ENCODE results near the gene FABP6.

DNA sequence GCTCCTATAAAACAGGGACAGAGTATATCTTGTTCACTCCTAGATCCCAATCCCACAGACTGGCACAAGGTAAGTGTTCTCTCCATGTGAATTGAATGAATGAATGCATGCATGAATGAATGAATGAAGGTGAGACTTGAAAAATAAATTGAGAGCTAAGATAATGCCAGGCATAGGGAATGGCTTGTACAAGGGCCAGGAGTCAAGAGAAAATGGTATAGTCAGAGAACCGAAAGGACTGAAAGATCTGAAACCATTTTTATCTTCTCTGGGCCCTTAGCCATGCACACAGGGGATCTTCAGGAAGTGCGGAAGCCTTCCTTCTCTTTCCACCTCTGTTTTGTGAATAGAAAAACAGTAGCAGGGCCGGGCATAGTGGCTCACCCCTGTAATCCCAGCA lies 48.4 kb upstream of the FABP6 start:
- TF ChIP-seq EZH2 (IDR thresholded peaks at IDR 0.05; ENCODE audit: low read depth) = no peak
- TF ChIP-seq, protein P1, sequence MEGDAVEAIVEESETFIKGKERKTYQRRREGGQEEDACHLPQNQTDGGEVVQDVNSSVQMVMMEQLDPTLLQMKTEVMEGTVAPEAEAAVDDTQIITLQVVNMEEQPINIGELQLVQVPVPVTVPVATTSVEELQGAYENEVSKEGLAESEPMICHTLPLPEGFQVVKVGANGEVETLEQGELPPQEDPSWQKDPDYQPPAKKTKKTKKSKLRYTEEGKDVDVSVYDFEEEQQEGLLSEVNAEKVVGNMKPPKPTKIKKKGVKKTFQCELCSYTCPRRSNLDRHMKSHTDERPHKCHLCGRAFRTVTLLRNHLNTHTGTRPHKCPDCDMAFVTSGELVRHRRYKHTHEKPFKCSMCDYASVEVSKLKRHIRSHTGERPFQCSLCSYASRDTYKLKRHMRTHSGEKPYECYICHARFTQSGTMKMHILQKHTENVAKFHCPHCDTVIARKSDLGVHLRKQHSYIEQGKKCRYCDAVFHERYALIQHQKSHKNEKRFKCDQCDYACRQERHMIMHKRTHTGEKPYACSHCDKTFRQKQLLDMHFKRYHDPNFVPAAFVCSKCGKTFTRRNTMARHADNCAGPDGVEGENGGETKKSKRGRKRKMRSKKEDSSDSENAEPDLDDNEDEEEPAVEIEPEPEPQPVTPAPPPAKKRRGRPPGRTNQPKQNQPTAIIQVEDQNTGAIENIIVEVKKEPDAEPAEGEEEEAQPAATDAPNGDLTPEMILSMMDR (conservative IDR thresholded peaks at IDR 0.05) = no peak

Measured in PC-9 (cell line).